Breast epithelium (tissue), 3 donors: ENCODE measurements around the gene RHBDD3.

ENCODE experiments used
- CTCF ChIP-seq, 3 donors: fragments of 450-650 bp; IDR thresholded peaks; one replicate each; pipeline ENCODE4 v1.5.1; 2016 to 2017; ENCODE audit warnings: antibody characterized with exemption in 3 of 3, mild to moderate bottlenecking in 3 of 3, moderate library complexity in 3 of 3
- POLR2A ChIP-seq: fragments of 450-650 bp; IDR thresholded peaks from one replicate; pipeline ENCODE4 v1.6.1; 2016; ENCODE audit warnings: antibody characterized with exemption, mild to moderate bottlenecking, moderate library complexity

- TF ChIP-seq CTCF (IDR thresholded peaks at IDR 0.05) (no peak), POLR2A (no peak)
These were observed 22.3 kb upstream of the RHBDD3 start for GRCh38 chr22:29290061-29290460.
